Keratinocyte (primary cell): Measurements from ENCODE around the gene SLIT3. TPM values are rescaled to one million over a fixed set of nuclear protein-coding genes. Genes with fewer than 3 reads are reported as not detected.

ENCODE experiments used
- DNase-seq: peaks from one replicate; pipeline ENCODE4 v3.0.0-alpha.2; 2011; ENCODE audit warnings: low read depth, missing footprints, low spot score
- FAIRE-seq: peaks from 2 replicates; lab custom pipeline; 2011; peaks lifted over from hg19 to GRCh38; lab: Jason Lieb, UNC
- H2AFZ ChIP-seq: 2 replicates; pipeline ENCODE4 v1.6.0; 2012; ENCODE audit warnings: low read length, control low read depth, inconsistent platforms; ENCODE audit not compliant: control insufficient read depth
- H3K27ac ChIP-seq: 2 replicates; pipeline ENCODE4 v1.5.1; 2011; ENCODE audit warnings: low read length; ENCODE audit not compliant: control insufficient read depth, insufficient read depth
- H3K27me3 ChIP-seq: 3 replicates; pipeline ENCODE4 v1.6.0; 2011; ENCODE audit warnings: low read length; ENCODE audit not compliant: control insufficient read depth, insufficient read depth; ENCODE audit errors: extremely low read depth
- H3K36me3 ChIP-seq, 2 experiments: 2 replicates in 1 of 2; 3 replicates in 1 of 2; pipeline ENCODE4 v1.5.1; 2011; ENCODE audit warnings: low read length in 2 of 2, mild to moderate bottlenecking in 1 of 2; ENCODE audit not compliant: control insufficient read depth in 2 of 2, insufficient read depth in 2 of 2; ENCODE audit errors: extremely low read depth in 1 of 2
- H3K4me1 ChIP-seq: 3 replicates; pipeline ENCODE4 v1.5.1; 2011; ENCODE audit warnings: low read length; ENCODE audit not compliant: control insufficient read depth, insufficient read depth; ENCODE audit errors: extremely low read depth
- H3K4me2 ChIP-seq: 3 replicates; pipeline ENCODE4 v1.6.0; 2011; ENCODE audit warnings: low read depth, low read length; ENCODE audit not compliant: control insufficient read depth, insufficient read depth; ENCODE audit errors: extremely low read depth
- H3K4me3 ChIP-seq, 3 experiments: fragments of 200-600 bp in 1 of 3; sonication (generic) in 1 of 3; 2 replicates in 2 of 3; 3 replicates in 1 of 3; pipeline ENCODE4 v1.5.1; 2011 to 2016; ENCODE audit warnings: low read length in 3 of 3, mild to moderate bottlenecking in 3 of 3, control low read depth in 2 of 3, inconsistent platforms in 1 of 3, low read depth in 1 of 3, mixed read lengths in 1 of 3, mixed run types in 1 of 3, moderate library complexity in 1 of 3; ENCODE audit not compliant: control insufficient read depth in 2 of 3, insufficient read depth in 2 of 3; ENCODE audit errors: extremely low read depth in 1 of 3
- H3K79me2 ChIP-seq: 2 replicates; pipeline ENCODE4 v1.6.0; 2012; ENCODE audit warnings: low read length; ENCODE audit not compliant: control insufficient read depth, insufficient read depth
- H3K9ac ChIP-seq: 3 replicates; pipeline ENCODE4 v1.6.0; 2011; ENCODE audit warnings: low read length; ENCODE audit not compliant: control insufficient read depth, insufficient read depth; ENCODE audit errors: extremely low read depth
- H3K9me1 ChIP-seq: 3 replicates; pipeline ENCODE4 v1.6.0; 2011; ENCODE audit warnings: low read length; ENCODE audit not compliant: control insufficient read depth, insufficient read depth; ENCODE audit errors: extremely low read depth
- H3K9me3 ChIP-seq: 2 replicates; pipeline ENCODE4 v1.5.1; 2012; ENCODE audit warnings: low read depth, low read length; ENCODE audit not compliant: control insufficient read depth
- H4K20me1 ChIP-seq: 3 replicates; pipeline ENCODE4 v1.6.0; 2011; ENCODE audit warnings: low read length; ENCODE audit not compliant: control insufficient read depth, insufficient read depth; ENCODE audit errors: extremely low read depth
- CTCF ChIP-seq, 3 experiments: IDR thresholded peaks in 1 of 3; conservative IDR thresholded peaks in 1 of 3; optimal IDR thresholded peaks in 1 of 3; 2 replicates in 2 of 3; 3 replicates in 1 of 3; pipeline versions ENCODE3 to v1.5.1; 2011; ENCODE audit warnings: low read length in 3 of 3, mild to moderate bottlenecking in 3 of 3, moderate library complexity in 2 of 3, control low read depth in 1 of 3, inconsistent platforms in 1 of 3; ENCODE audit not compliant: insufficient read depth in 2 of 3; ENCODE audit errors: extremely low read depth in 1 of 3
- EZH2 ChIP-seq: IDR thresholded peaks from one replicate; pipeline ENCODE4 v1.6.1; 2012; ENCODE audit warnings: inconsistent platforms, mild to moderate bottlenecking, low read length, moderate library complexity
- dilution Hi-C: fragments of 300-500 bp; cut with MboI; formaldehyde crosslinking; loops from one replicate; pipeline ENCODE4 v1.7.0; 2020; ENCODE audit warnings: low sequenced_read_pairs; ENCODE audit not compliant: extremely low pct_ligation_motif_present
- polyA plus RNA-seq, 5 experiments: library from polyadenylated mRNA; depleted of rRNA in 3 of 5; stranded (reverse) in 3 of 5; stranded (forward) in 1 of 5; unstranded in 1 of 5; fragments of >200 nt; gene quantifications; 1 replicate in 1 of 5; 2 replicates in 3 of 5; 3 replicates in 1 of 5; pipeline versions ENCODE4 v1.2.1 to v1.2.3, GENCODE V29; 2011 to 2012; ENCODE audit warnings: missing spikeins in 2 of 5, low read depth in 1 of 5, low replicate concordance in 1 of 5

The SLIT3 gene
- polyA plus RNA-seq, 1 donor (not counting 4 experiments of a cell fraction or from before 2014, with no cell fraction given), result 2.4 TPM

GRCh38 chr5:169020102-169020501 is 280.8 kb downstream of the SLIT3 start:
- H2AFZ ChIP-seq, result no peak overlapping the region

GRCh38 chr5:169018925-169019324 is 282.0 kb downstream of the SLIT3 start:
- no peaks in the 10 kb centered on the region for H3K79me2 ChIP-seq
- no peak overlapping the region for H3K4me3 ChIP-seq
- no peak for DNase-seq
- H3K4me1 ChIP-seq, result peaks cover 2% of the 10 kb centered on the region
- H3K9me3 ChIP-seq, result no peaks in the 10 kb centered on the region
- H3K4me2 ChIP-seq, result no peak overlapping the region
- FAIRE-seq, result no peak
- no peaks in the 10 kb centered on the region for H3K36me3 ChIP-seq
- H3K27me3 ChIP-seq, result no peaks in the 10 kb centered on the region
- H3K9ac ChIP-seq, result no peak overlapping the region
- no peak for TF ChIP-seq CTCF (optimal IDR thresholded peaks at IDR 0.05 in 1 of 3, IDR thresholded peaks at IDR 0.05 in 1 of 3, conservative IDR thresholded peaks at IDR 0.05 in 1 of 3; ENCODE audit: extremely low read depth in 1 of 3, insufficient read depth in 2 of 3, low read length in 3 of 3)
- TF ChIP-seq EZH2, result no peak
- no peak overlapping the region for H2AFZ ChIP-seq
- dilution Hi-C loops, result no loop called here
- no peaks in the 10 kb centered on the region for H3K9me1 ChIP-seq
- H4K20me1 ChIP-seq, result no peaks in the 10 kb centered on the region
- H3K27ac ChIP-seq, result no peak overlapping the region

More at GRCh38 chr5:169020102-169020501, 280.8 kb downstream of the SLIT3 start:
- H3K9ac ChIP-seq, result no peak overlapping the region
- H3K9me3 ChIP-seq, result no peaks in the 10 kb centered on the region
- no peaks in the 10 kb centered on the region for H3K9me1 ChIP-seq
- FAIRE-seq (no peak), DNase-seq (no peak)
- no peak overlapping the region for H3K4me2 ChIP-seq
- no peak for TF ChIP-seq EZH2
- H3K27me3 ChIP-seq, result no peaks in the 10 kb centered on the region
- no peak overlapping the region for H3K4me3 ChIP-seq
- H3K36me3 ChIP-seq, result no peaks in the 10 kb centered on the region
- no peaks in the 10 kb centered on the region for H3K79me2 ChIP-seq
- no peak overlapping the region for H3K27ac ChIP-seq
- no peaks in the 10 kb centered on the region for H4K20me1 ChIP-seq
- no peaks in the 10 kb centered on the region for H3K4me1 ChIP-seq
- dilution Hi-C loops, result no loop called here

GRCh38 chr5:169015991-169016390 is 284.9 kb downstream of the SLIT3 start:
- Histone ChIP-seq H3K4me3 (no peak overlapping the region), H3K4me2 (no peak overlapping the region), H2AFZ (no peak overlapping the region), H3K79me2 (no peaks in the 10 kb centered on the region), H3K36me3 (no peaks in the 10 kb centered on the region), H3K9ac (no peak overlapping the region), H4K20me1 (no peaks in the 10 kb centered on the region), H3K27ac (no peak overlapping the region), H3K4me1 (peaks cover 5% of the 10 kb centered on the region), H3K27me3 (no peaks in the 10 kb centered on the region), H3K9me3 (no peaks in the 10 kb centered on the region), H3K9me1 (no peaks in the 10 kb centered on the region)
- DNase-seq (no peak), FAIRE-seq (no peak)
- TF ChIP-seq EZH2 (no peak), CTCF (optimal IDR thresholded peaks at IDR 0.05 in 1 of 3, IDR thresholded peaks at IDR 0.05 in 1 of 3, conservative IDR thresholded peaks at IDR 0.05 in 1 of 3; ENCODE audit: extremely low read depth in 1 of 3, insufficient read depth in 2 of 3, low read length in 3 of 3) (no peak)
- dilution Hi-C loops, result no loop called here
